GM19239 (cell line): ENCODE results near the gene HSPG2.
"Not testable (repeated sequence)": the region's sequence is repeated elsewhere in the genome, so short reads cannot be mapped to it uniquely, and the experiment has no call there.

Source experiments
- DNase-seq: peaks from one replicate; pipeline ENCODE4 v3.0.0; 2011; ENCODE audit warnings: low spot score; ENCODE audit not compliant: insufficient read length
- FAIRE-seq: peaks from 2 replicates; lab custom pipeline; 2011; peaks lifted over from hg19 to GRCh38; lab: Jason Lieb, UNC

The HSPG2 gene

DNA sequence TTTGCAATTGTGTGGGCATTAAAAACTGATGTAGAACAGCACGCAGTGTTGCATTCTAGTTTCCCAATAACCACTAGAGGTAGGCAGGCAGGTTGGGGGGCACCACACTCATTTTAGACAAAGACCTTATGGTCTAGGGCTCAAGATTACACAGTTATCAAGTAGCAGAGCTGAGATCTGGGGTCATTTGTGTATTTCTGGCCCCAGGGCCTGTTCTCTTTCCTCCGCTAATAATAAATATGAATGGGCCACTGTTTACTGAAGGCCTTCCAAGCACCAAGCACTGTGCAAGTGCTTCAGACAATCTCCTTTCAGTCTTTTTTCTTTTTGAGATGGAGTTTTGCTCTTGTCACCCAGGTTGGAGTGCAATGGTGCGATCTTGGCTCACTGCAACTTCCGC, 101.1 kb downstream of the HSPG2 start:
- DNase-seq = no peak
- no peak for FAIRE-seq

GRCh38 chr1:21834666-21835065, 102.4 kb downstream of the HSPG2 start:
- no peak for DNase-seq
- no peak for FAIRE-seq

DNA sequence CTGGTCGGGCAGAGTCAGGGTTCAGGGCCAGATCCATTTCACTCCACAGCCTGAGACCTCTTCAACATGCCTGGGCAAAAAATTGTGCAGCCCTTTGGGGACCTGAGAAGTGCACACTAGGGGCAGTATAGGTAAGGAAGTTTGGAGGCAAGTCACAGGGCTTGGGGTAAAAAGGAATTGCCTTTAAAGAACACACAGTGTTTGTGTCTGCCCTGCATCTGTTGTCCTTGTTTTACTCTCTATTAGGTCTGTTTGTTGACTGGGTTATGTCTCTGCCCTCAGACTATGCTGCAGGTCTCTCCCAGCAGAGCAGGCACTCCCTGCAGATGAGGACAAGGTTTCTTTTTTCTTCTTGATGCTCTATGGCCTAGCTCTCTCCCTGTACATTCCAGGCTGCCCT, 103.0 kb downstream of the HSPG2 start:
- FAIRE-seq (no peak), DNase-seq (no peak)

DNA sequence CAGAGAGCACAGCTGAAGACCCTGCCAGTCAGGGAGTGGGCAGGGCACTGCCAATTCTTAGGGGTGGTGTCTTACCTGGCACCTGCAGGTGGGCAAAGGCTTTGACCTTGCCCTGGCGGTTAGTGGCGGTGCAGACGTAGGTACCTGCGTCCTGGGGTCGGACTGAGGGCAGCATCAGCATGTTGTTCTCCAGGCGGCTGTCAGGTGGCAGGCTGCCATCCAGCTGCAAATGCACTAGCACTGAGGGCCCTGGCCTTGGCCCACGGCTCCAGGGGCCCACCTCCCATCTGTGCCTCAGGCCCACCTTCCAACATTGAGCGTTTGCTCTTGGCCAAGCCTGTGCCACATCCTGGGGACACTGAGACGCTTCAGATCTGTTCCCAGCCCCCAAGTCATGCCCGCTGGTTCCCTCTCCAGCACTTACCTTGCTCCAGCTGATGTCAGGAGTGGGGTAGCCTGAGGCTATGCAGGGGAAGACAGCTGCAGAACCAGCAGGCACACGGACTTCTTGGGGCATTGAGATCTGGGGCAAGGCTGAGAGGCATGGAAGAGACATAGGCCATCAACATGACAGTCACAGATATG, 103.6 kb downstream of the HSPG2 start:
- DNase-seq (no peak), FAIRE-seq (no peak)

GRCh38 chr1:21831454-21831970, 105.6 kb downstream of the HSPG2 start:
- FAIRE-seq (no peak), DNase-seq (no peak)

- DNase-seq (no peak), FAIRE-seq (no peak)
Measured at GRCh38 chr1:21830792-21831453, 106.2 kb downstream of the HSPG2 start.

GRCh38 chr1:21829294-21829693, 107.8 kb downstream of the HSPG2 start:
- no peak for FAIRE-seq
- no peak for DNase-seq

DNA sequence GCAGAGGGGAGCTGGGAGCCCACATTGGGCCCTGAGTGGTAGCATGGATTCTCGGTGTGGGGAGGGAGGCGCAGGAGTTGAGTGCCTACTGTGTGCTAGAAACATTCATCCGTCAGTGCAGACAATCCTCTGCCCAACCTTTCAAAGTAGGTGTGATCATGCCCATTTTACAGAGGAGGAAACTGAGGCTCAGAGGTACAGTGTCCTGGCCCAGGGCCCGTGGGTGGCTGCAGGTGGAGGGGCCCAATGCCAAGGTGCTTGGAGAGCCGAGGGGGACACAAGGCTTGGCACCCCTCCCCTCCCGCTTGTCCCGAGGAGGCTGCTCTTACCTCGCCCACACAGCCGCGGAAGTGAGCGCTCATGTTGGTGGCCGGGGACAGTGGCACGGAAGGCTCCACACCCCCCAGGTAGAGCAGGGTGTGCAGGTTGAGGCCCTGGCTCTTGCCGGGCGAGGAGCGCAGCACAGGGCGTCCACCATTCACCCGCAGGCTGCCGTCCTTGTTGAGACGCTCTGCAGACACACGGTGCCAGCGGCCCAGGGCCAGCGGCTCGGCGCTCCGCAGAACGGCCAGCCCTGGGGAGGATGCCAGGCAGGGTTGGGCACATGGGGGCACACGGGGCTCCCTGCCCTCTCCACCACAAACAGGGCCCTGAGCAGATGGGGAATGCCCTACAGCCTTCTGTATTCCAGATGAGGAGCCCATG, 108.5 kb downstream of the HSPG2 start:
- FAIRE-seq (no peak), DNase-seq (no peak)

DNA sequence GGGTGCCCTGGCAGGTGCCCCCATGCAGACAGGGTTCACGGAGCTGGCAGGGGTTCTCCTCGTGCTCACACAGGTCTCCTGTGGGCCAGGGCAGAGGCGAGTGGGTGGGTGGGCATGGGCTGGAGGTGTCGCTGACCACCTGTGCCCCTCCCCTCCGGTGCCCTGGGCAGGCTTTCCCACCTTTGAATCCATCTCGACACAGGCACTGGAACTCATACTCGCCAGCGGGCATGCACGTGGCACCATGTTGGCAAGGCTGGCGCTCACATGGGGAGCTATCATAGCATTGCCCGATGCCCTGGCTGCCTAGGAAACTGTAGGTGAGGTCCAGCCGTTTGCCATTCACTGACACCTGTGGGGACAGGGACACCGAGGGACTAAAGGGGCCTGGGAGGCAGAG, 109.0 kb downstream of the HSPG2 start:
- FAIRE-seq = no peak
- no peak for DNase-seq

DNA sequence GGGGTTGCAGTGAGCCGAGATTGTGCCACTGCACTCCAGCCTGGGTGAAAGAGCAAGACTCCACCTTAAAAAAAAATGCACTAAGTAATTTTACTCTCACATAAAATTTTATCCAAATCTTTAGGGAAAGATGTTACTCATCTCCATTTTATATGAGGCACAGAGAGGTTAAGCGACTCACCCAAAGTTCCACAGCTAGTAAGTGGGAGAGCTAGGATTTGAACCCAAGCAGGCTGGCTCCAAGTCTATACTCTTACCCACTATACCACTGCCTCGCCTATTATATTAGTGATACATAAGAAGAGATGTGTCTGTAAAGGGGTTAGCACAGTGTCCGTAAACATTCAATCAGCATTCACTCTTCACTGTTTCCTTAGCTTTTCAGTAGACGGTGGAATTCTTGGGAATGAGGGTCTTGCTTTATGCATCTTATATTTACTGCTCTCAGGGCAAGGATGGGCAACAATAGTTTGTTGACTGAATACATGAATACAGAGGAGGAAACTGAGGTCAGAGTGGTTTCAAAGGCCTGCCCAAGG, 109.9 kb downstream of the HSPG2 start:
- FAIRE-seq (no peak), DNase-seq (no peak)

GRCh38 chr1:21826694-21827093, 110.4 kb downstream of the HSPG2 start:
- not testable (repeated sequence) for DNase-seq, FAIRE-seq

- DNase-seq = no peak
- no peak for FAIRE-seq
Measured at GRCh38 chr1:21825393-21825792, 111.7 kb downstream of the HSPG2 start.

GRCh38 chr1:21824926-21825325, 112.2 kb downstream of the HSPG2 start:
- FAIRE-seq (no peak), DNase-seq (no peak)

DNA sequence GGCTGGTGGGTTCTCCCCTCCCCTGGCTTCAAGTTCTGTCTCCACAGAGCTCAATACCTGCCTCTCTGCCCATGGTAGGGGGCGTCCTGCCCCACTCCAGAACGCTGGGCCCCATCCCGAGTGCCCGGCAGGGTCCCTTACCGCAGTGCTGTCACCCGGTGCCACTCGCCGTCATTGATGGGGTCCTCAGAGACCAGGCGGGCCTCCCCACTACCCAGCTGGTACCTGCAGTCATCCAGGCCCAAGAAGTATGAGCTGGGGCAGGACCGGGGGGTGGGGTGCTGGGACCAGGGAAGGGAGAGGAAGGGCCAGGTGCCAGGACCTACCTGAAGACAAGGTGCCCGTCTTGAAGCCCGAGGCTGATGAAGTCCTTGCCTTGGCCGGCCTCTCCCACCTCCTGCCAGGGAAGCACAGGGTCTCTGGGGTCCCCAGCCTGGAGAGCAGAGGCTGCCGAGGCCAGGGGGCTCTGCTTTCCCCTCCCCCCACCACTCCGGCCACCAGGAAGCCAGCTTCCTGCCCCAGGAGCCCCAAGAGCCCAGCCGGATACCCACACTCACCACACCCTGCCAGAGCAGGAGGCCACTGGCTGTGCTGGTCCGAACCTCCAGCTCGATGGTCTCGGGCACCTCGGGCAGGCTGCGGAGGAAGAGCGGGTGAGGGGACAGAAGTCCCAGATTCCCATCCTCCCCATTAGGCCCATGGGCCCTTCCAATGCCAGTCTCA, 113.0 kb downstream of the HSPG2 start:
- DNase-seq = no peak
- FAIRE-seq = no peak

DNA sequence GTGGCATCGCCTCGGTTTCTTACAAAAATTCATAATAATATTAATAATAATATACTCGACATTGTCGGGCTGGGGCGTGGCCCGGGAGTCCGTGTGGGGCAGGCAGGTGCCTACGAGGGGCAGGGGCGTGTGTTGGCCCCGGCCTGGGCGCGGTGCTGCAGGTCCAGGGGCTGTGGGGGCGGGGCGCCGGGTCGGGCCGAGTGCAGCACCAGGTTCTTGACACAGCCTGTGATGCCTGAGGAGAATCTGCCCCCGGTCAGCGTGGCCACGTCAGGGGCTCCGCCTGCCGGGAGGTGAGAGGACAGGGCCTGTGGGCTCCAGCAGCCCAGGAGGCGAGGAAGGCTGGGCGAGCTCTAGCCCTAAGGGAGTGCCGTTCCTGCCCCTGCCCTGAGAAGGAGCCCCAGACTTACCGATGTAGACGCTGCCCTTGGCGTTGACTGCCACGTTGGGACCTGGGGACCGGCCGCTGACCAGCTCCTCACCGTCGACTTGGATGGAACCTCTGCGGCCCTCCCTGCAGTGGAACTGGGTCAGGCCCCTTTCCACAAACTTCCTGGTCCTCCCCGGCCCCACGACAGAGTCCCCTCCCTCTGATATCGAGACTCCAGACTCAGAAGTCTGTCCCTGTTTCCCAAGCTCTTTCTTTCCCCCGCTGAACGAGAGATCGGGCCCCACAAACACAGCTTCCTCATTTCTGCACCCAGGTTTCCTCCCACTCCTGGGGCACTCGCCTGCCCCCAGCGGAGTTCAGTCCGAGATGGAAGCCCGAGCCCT, 113.7 kb downstream of the HSPG2 start:
- FAIRE-seq (no peak), DNase-seq (no peak)

DNA sequence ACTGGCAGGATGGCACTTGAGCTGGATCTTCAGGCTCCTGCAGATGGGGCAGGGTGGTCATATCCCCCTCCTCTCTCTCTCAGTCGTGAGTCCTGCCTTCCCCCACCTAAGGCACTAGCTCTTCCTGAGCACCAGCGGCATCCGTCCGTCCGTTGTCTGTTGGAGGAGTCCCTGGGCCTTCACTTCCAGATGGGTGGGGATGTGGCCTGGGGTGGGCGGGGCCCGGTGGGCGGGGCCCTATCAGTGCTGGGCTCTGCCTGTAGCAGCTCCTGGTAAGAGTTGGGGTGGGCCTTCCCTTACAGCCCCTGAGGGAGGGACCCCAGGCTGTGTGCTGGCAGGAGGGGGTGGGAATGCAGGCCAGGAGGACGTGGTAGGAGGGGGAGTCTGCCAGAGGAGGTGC, 114.8 kb downstream of the HSPG2 start:
- FAIRE-seq (no peak), DNase-seq (no peak)

- FAIRE-seq (no peak), DNase-seq (no peak)
Measured at GRCh38 chr1:21821385-21822019, 115.6 kb downstream of the HSPG2 start.

GRCh38 chr1:21820597-21821232, 116.4 kb downstream of the HSPG2 start:
- no peak for FAIRE-seq

GRCh38 chr1:21818656-21819055, 118.5 kb downstream of the HSPG2 start:
- DNase-seq = peak; percentile 80
- peak; percentile 45 for FAIRE-seq

More at GRCh38 chr1:21820597-21821232, 116.4 kb downstream of the HSPG2 start:
- no peak for DNase-seq
